Hepatocyte (in vitro differentiated cells): Measurements from ENCODE around the gene PLXNB2. TPM values are rescaled to one million over a fixed set of nuclear protein-coding genes. Genes with fewer than 3 reads are reported as not detected.

Source experiments
- DNase-seq: peaks from one replicate; pipeline ENCODE4 v3.0.0-alpha.2; 2016; ENCODE audit warnings: low spot score
- H2AFZ ChIP-seq: fragments of 200-600 bp; sonication (generic); 2 replicates; pipeline ENCODE4 v1.6.0; 2016; ENCODE audit warnings: antibody characterized with exemption, mild to moderate bottlenecking
- H3K27ac ChIP-seq: fragments of 200-600 bp; sonication (generic); 2 replicates; pipeline ENCODE4 v1.5.1; 2016; ENCODE audit warnings: mild to moderate bottlenecking
- H3K27me3 ChIP-seq: fragments of 200-600 bp; sonication (generic); 2 replicates; pipeline ENCODE4 v1.6.1; 2016
- H3K36me3 ChIP-seq: fragments of 200-600 bp; sonication (generic); replicated peaks from 2 replicates; pipeline ENCODE4 v1.5.1; 2016; ENCODE audit warnings: low read depth; ENCODE audit not compliant: insufficient read depth
- H3K4me1 ChIP-seq: fragments of 200-600 bp; sonication (generic); 2 replicates; pipeline ENCODE4 v1.5.1; 2016; ENCODE audit warnings: mild to moderate bottlenecking, moderate library complexity; ENCODE audit not compliant: insufficient read depth
- H3K4me2 ChIP-seq: fragments of 200-600 bp; sonication (generic); 2 replicates; pipeline ENCODE4 v1.6.0; 2016
- H3K4me3 ChIP-seq: fragments of 200-600 bp; sonication (generic); 2 replicates; pipeline ENCODE4 v1.5.1; 2016; ENCODE audit warnings: mild to moderate bottlenecking
- H3K79me2 ChIP-seq: fragments of 200-600 bp; sonication (generic); 2 replicates; pipeline ENCODE4 v1.6.0; 2017; ENCODE audit warnings: mild to moderate bottlenecking
- H3K9me2 ChIP-seq: fragments of 200-600 bp; sonication (generic); replicated peaks from 2 replicates; pipeline ENCODE4 v1.6.0; 2017; ENCODE audit warnings: mild to moderate bottlenecking; ENCODE audit not compliant: insufficient read depth
- H3K9me3 ChIP-seq: fragments of 200-600 bp; sonication (generic); 2 replicates; pipeline ENCODE4 v1.5.1; 2016; ENCODE audit warnings: low read depth, mild to moderate bottlenecking
- H4K20me1 ChIP-seq: fragments of 200-600 bp; sonication (generic); 2 replicates; pipeline ENCODE4 v1.6.0; 2016; ENCODE audit warnings: mild to moderate bottlenecking; ENCODE audit not compliant: insufficient read depth, poor library complexity, severe bottlenecking
- CTCF ChIP-seq: fragments of 200-600 bp; sonication (generic); IDR thresholded peaks from 2 replicates; pipeline ENCODE4 v1.5.1; 2016; ENCODE audit warnings: antibody characterized with exemption, mild to moderate bottlenecking; ENCODE audit not compliant: poor library complexity
- EZH2 ChIP-seq: fragments of 200-600 bp; sonication (generic); IDR thresholded peaks from 2 replicates; pipeline ENCODE4 v1.6.1; 2016; ENCODE audit warnings: antibody characterized with exemption, mild to moderate bottlenecking, borderline replicate concordance
- EZH2phosphoT487 ChIP-seq: fragments of 200-600 bp; sonication (generic); IDR thresholded peaks from one replicate; pipeline ENCODE4 v1.6.1; 2018; ENCODE audit warnings: antibody characterized with exemption, mild to moderate bottlenecking, low read depth, moderate library complexity; ENCODE audit not compliant: unreplicated experiment, severe bottlenecking
- WGBS: methylation state at CpG from one replicate; pipeline ENCODE4 v1.1.6; 2016; ENCODE audit warnings: low lambda C conversion rate; ENCODE audit errors: missing lambda C conversion rate; 5-methylcytosine and 5-hydroxymethylcytosine counted together
- polyA plus RNA-seq: library from polyadenylated mRNA; unstranded; fragments of >200 nt; fragmentation: Nextera tagmentation; extraction: Ambion mirVana; gene quantifications from 2 replicates; pipeline ENCODE4 v1.2.1, GENCODE V29; 2016
- total RNA-seq: library from RNA; depleted of rRNA; stranded (reverse); fragments of >200 nt; gene quantifications from 2 replicates; pipeline ENCODE4 v1.2.3, GENCODE V29; 2014

The PLXNB2 gene
- total and polyA plus RNA-seq, 2 experiments from 2014 or later, result 113 to 147 TPM

DNA sequence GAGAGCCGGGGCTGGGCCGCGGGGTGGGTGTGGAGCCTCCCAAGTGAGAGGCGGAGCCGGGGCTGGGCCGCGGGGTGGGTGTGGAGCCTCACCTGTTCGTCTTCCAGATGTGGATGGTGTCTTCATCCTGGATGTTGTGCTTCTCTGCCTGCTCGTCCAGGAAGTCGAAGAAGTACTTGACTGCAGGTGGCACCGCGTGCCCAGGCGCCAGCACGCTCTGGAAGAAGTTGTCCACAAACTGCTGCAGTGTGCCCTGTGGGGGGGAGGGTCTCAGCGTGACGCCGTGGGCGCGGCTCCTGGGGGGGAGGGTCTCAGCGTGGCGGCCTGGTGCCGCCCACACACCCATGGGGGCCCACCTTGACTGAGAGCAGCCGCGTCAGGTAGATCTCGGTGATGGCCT is 29.7 kb downstream of the PLXNB2 start:
- DNase-seq, result no peak
- Histone ChIP-seq H2AFZ (no peak overlapping the region), H3K4me3 (no peak overlapping the region), H4K20me1 (peaks cover 2% of the 10 kb centered on the region), H3K27ac (no peak overlapping the region), H3K79me2 (no peaks in the 10 kb centered on the region), H3K9me2 (no peaks in the 10 kb centered on the region), H3K4me1 (peaks cover 10% of the 10 kb centered on the region), H3K9me3 (no peaks in the 10 kb centered on the region), H3K4me2 (no peak overlapping the region), H3K36me3 (no peaks in the 10 kb centered on the region), H3K27me3 (no peaks in the 10 kb centered on the region)
- WGBS, result 91% methylated on average over 20 of the region's 25 CpGs
- no peak for TF ChIP-seq CTCF
- TF ChIP-seq EZH2phosphoT487, result no peak
- TF ChIP-seq EZH2, result no peak

GRCh38 chr22:50276143-50276542 is 31.3 kb downstream of the PLXNB2 start:
- 84% methylated on average over 3 of the region's 25 CpGs for WGBS
- no peaks in the 10 kb centered on the region for H3K9me3 ChIP-seq
- H3K79me2 ChIP-seq, result no peaks in the 10 kb centered on the region
- no peaks in the 10 kb centered on the region for H3K9me2 ChIP-seq
- H3K27me3 ChIP-seq, result peaks cover 4% of the 10 kb centered on the region
- TF ChIP-seq CTCF (peak; percentile 52), EZH2 (no peak)
- H3K4me2 ChIP-seq, result no peak overlapping the region
- H3K36me3 ChIP-seq, result no peaks in the 10 kb centered on the region
- DNase-seq, result peak; percentile 72
- H3K27ac ChIP-seq, result no peak overlapping the region
- no peak overlapping the region for H3K4me3 ChIP-seq
- no peak overlapping the region for H2AFZ ChIP-seq
- H3K4me1 ChIP-seq, result peaks cover 12% of the 10 kb centered on the region
- peaks cover 2% of the 10 kb centered on the region for H4K20me1 ChIP-seq

DNA sequence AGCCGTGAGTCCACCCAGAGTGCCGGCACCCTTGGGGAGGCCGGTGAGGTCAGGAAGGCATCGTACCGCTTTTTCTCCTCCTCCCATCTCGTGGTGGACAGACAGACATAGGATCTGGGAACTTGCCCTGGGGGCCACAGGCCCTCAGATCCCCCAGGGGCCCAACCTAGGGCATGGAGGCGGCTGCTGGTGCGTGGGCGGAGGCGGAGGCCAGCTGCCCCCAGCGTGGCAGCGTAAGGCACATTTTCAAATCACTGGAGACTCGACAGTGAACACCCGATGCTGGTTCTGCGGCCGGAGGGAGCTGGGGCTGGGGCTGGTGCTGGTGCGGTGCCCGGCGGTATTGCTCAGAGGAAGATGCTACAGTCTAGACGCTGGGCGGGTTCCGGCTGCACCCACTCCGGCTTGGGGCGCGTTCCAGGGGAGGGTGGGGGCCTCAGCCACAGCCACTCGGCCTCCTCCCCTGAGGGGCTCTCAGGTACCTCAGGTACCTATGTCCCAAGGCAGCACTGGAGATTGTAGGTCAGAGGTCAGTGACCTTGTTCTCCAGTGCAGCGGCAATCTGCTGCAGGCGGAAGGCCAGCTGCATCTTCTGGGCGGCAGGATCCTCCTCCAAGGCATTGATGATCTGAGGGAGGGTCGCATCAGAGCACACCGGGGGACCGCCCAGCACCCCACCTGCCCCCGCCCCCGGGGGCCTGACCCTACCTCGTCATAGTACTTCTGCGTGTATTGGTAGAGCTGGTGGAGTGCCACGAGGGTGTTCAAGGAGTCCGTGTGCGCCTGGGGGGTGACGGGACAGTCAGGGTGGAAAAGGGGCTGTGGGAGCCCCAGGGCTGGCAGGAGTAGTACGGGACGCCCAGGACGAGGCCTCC is 32.0 kb downstream of the PLXNB2 start:
- Histone ChIP-seq H3K4me3 (no peak overlapping the region), H3K4me2 (no peak overlapping the region), H2AFZ (no peak overlapping the region), H3K4me1 (peaks cover 19% of the 10 kb centered on the region), H3K79me2 (no peaks in the 10 kb centered on the region), H3K9me2 (no peaks in the 10 kb centered on the region), H4K20me1 (peaks cover 2% of the 10 kb centered on the region), H3K9me3 (no peaks in the 10 kb centered on the region), H3K27ac (no peak overlapping the region), H3K27me3 (peaks cover 9% of the 10 kb centered on the region), H3K36me3 (no peaks in the 10 kb centered on the region)
- WGBS, result 93% methylated on average over 43 of the region's 43 CpGs
- no peak for TF ChIP-seq EZH2
- TF ChIP-seq CTCF, result no peak
- TF ChIP-seq EZH2phosphoT487, result no peak
- DNase-seq, result no peak
